Stimulated activated CD4-positive, alpha-beta T cell treated with anti-CD3 and anti-CD28 coated beads, Interleukin-1b, Interleukin-23, amount 100 ng/mL, for 24 hours (primary cell): Measurements from ENCODE around the gene BICD1.
"Not testable (repeated sequence)": the region's sequence is repeated elsewhere in the genome, so short reads cannot be mapped to it uniquely, and the experiment has no call there.

Experiments
- DNase-seq, 4 experiments: peaks; one replicate each; pipeline ENCODE4 v3.0.0-alpha.2; 2020; ENCODE audit warnings: low read depth in 4 of 4, low spot score in 1 of 4

BICD1 gene

GRCh38 chr12:32274665-32275064 is 168.0 kb downstream of the BICD1 start:
- DNase-seq, result no peak

- not testable (repeated sequence) for DNase-seq
Observed at GRCh38 chr12:32275520-32275919, 168.9 kb downstream of the BICD1 start.

GRCh38 chr12:32277774-32278173 is 171.1 kb downstream of the BICD1 start:
- DNase-seq, result no peak

- no peak for DNase-seq
Observed at GRCh38 chr12:32281098-32281497, 174.5 kb downstream of the BICD1 start.

- no peak for DNase-seq
Observed at GRCh38 chr12:32284561-32284960, 177.9 kb downstream of the BICD1 start.

- DNase-seq, result no peak
Observed at GRCh38 chr12:32285021-32285420, 178.4 kb downstream of the BICD1 start.

- no peak for DNase-seq
Observed at GRCh38 chr12:32285489-32285888, 178.8 kb downstream of the BICD1 start.

- DNase-seq, result no peak
Observed at GRCh38 chr12:32290411-32290810, 183.8 kb downstream of the BICD1 start.

- DNase-seq, result no peak
Observed at GRCh38 chr12:32292151-32292550, 185.5 kb downstream of the BICD1 start.

- DNase-seq, result no peak
Observed at GRCh38 chr12:32293808-32294419, 187.3 kb downstream of the BICD1 start.

- DNase-seq, result no peak
Observed at GRCh38 chr12:32296567-32296966, 189.9 kb downstream of the BICD1 start.

GRCh38 chr12:32298917-32299316 is 192.3 kb downstream of the BICD1 start:
- no peak for DNase-seq

GRCh38 chr12:32301216-32301615 is 194.6 kb downstream of the BICD1 start:
- DNase-seq, result no peak

GRCh38 chr12:32302218-32303173 is 195.8 kb downstream of the BICD1 start:
- no peak for DNase-seq

- no peak for DNase-seq
Observed at GRCh38 chr12:32303174-32303549, 196.5 kb downstream of the BICD1 start.

GRCh38 chr12:32305163-32305562 is 198.5 kb downstream of the BICD1 start:
- no peak for DNase-seq

- DNase-seq, result no peak
Observed at GRCh38 chr12:32307326-32307725, 200.7 kb downstream of the BICD1 start.

GRCh38 chr12:32309811-32310736 is 203.4 kb downstream of the BICD1 start:
- no peak for DNase-seq

- no peak for DNase-seq
Observed at GRCh38 chr12:32312049-32312670, 205.5 kb downstream of the BICD1 start.

GRCh38 chr12:32322354-32322753 is 215.7 kb downstream of the BICD1 start:
- DNase-seq, result no peak

GRCh38 chr12:32331133-32331532 is 224.5 kb downstream of the BICD1 start:
- DNase-seq, result no peak
